ENCODE measurements around the gene EIF5AL1.

The EIF5AL1 gene

DNA sequence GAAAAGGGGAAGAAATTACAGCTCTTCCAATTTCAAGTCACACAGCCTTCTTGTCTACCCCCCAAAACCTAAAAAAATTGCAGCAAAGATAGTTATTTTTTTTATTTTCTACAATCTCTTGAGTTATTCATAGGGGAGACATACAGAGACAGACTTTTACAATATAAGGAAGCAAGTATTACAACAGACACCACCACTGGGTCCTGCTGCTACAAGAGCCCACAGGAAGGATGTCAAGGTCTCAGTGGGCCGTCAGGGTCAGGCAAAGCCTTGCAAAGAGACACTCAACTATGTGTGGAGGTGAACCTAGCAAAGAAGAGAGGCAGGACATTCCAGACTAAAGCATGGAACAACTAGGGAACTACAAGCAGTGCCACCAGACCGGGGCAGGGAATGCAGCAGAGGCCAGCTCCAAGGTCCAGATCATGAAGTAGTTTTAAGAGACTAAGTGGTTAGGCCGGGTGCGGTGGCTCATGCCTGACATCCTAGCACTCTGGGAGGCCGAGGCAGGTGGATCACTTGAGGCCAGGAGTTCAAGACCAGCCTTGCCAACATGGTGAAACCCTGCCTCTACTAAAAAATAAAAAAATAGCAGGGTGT is 38.7 kb upstream of the EIF5AL1 start:
- no peak overlapping the region for H3K27ac ChIP-seq (ENCODE audit: low read depth in 2 of 2, low read length in 2 of 2)
- no peaks in the 10 kb centered on the region for H3K36me3 ChIP-seq (ENCODE audit: control insufficient read depth in 2 of 2, insufficient read depth in 2 of 2, low read length in 2 of 2)

DNA sequence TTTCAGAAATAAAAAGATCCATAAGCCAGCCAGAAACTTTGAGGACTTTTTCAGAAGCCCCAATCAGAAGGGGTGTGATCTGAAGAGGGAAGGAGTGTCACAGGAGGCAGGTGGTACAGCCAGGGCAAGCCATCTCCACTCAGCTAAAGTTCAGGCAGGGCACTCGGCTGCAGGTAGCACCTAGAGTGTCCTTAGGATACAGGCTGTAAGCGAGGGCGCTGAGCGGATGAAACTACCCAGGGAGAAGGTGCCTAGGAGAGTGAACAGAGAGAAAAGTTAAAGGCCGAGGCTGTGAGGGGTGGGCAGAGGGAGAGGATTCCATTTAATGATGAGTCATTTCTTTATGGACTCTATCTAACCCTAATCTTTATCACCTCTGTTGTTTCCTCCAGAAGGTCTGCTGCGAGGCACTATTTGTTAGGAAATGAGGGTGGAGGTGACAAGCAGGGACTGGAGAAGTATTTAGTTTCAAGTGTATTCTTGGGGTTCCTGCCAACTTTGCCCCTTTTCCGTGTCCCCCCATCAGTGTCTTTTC is 37.1 kb upstream of the EIF5AL1 start:
- no peak overlapping the region for H3K9ac ChIP-seq (ENCODE audit: low read depth in 1 of 2, low read length in 2 of 2)
- no peaks in the 10 kb centered on the region for H3K27me3 ChIP-seq (ENCODE audit: control insufficient read depth in 2 of 2, insufficient read depth in 2 of 2, low read length in 2 of 2)
- H3K27ac ChIP-seq (ENCODE audit: low read depth in 2 of 2, low read length in 2 of 2), result no peak overlapping the region
- H3K4me1 ChIP-seq (ENCODE audit: control insufficient read depth in 2 of 2, insufficient read depth in 2 of 2, low read length in 2 of 2), result no peaks in the 10 kb centered on the region
- H3K9me3 ChIP-seq (ENCODE audit: control insufficient read depth in 2 of 2, low read length in 2 of 2), result no peaks in the 10 kb centered on the region
- no peaks in the 10 kb centered on the region for H3K36me3 ChIP-seq (ENCODE audit: control insufficient read depth in 2 of 2, insufficient read depth in 2 of 2, low read length in 2 of 2)
- no peak overlapping the region for H3K4me3 ChIP-seq (ENCODE audit: low read length in 2 of 2)

More for the DNA sequence above, 38.7 kb upstream of the EIF5AL1 start:
- H3K9ac ChIP-seq (ENCODE audit: low read depth in 1 of 2, low read length in 2 of 2), result no peak overlapping the region
- H3K9me3 ChIP-seq (ENCODE audit: control insufficient read depth in 2 of 2, low read length in 2 of 2), result no peaks in the 10 kb centered on the region
- H3K4me3 ChIP-seq (ENCODE audit: low read length in 2 of 2), result no peak overlapping the region
- H3K4me1 ChIP-seq (ENCODE audit: control insufficient read depth in 2 of 2, insufficient read depth in 2 of 2, low read length in 2 of 2), result no peaks in the 10 kb centered on the region
- H3K27me3 ChIP-seq (ENCODE audit: control insufficient read depth in 2 of 2, insufficient read depth in 2 of 2, low read length in 2 of 2), result no peaks in the 10 kb centered on the region

DNA sequence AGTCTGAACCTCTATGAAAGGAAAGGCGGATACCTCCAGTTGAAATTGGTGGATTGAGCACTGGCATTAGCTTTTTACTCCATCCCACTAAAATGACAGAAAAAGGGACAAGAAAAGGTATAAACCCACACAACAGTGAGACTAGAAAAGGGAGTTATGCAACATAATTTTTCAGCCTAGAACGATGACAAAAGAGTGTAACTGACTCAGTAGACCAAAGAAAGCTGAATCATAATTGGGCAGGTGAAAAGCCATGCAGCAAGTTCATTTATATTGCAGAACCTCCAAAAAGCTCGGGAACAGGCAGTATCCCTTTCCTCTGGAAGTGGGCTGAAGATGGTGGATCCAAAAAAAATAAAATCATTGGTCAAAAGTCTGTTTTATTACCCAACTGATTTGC is 36.5 kb upstream of the EIF5AL1 start:
- Histone ChIP-seq H3K9ac (ENCODE audit: low read depth in 1 of 2, low read length in 2 of 2) (no peak overlapping the region), H3K36me3 (ENCODE audit: control insufficient read depth in 2 of 2, insufficient read depth in 2 of 2, low read length in 2 of 2) (no peaks in the 10 kb centered on the region), H3K27me3 (ENCODE audit: control insufficient read depth in 2 of 2, insufficient read depth in 2 of 2, low read length in 2 of 2) (no peaks in the 10 kb centered on the region), H3K4me1 (ENCODE audit: control insufficient read depth in 2 of 2, insufficient read depth in 2 of 2, low read length in 2 of 2) (no peaks in the 10 kb centered on the region), H3K27ac (ENCODE audit: low read depth in 2 of 2, low read length in 2 of 2) (no peak overlapping the region), H3K9me3 (ENCODE audit: control insufficient read depth in 2 of 2, low read length in 2 of 2) (no peaks in the 10 kb centered on the region), H3K4me3 (ENCODE audit: low read length in 2 of 2) (no peak overlapping the region)

DNA sequence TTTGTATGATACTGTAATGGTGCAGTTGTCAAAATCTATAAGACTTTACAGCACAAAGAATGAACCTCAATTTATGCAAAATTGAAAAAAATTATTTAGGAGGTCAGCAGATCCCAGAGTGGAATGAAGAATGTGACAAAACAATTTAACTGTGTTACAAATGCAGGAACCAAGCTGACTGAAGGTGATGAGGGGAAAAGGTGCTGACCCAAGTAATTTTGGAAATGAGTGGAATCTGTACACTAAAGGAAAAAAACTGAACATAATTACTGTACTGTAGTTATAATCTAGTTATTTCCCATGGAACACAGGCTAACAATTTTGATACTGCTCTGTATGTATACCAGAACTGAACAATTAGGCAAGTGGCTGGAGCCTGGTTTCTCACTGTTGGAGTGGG is 35.7 kb upstream of the EIF5AL1 start:
- Histone ChIP-seq H3K9me3 (ENCODE audit: control insufficient read depth in 2 of 2, low read length in 2 of 2) (no peaks in the 10 kb centered on the region), H3K27ac (ENCODE audit: low read depth in 2 of 2, low read length in 2 of 2) (no peak overlapping the region), H3K4me1 (ENCODE audit: control insufficient read depth in 2 of 2, insufficient read depth in 2 of 2, low read length in 2 of 2) (no peaks in the 10 kb centered on the region), H3K27me3 (ENCODE audit: control insufficient read depth in 2 of 2, insufficient read depth in 2 of 2, low read length in 2 of 2) (peaks cover 0 to 3% of the 10 kb centered on the region in 2 donors), H3K36me3 (ENCODE audit: control insufficient read depth in 2 of 2, insufficient read depth in 2 of 2, low read length in 2 of 2) (no peaks in the 10 kb centered on the region), H3K4me3 (ENCODE audit: low read length in 2 of 2) (no peak overlapping the region), H3K9ac (ENCODE audit: low read depth in 1 of 2, low read length in 2 of 2) (no peak overlapping the region)

DNA sequence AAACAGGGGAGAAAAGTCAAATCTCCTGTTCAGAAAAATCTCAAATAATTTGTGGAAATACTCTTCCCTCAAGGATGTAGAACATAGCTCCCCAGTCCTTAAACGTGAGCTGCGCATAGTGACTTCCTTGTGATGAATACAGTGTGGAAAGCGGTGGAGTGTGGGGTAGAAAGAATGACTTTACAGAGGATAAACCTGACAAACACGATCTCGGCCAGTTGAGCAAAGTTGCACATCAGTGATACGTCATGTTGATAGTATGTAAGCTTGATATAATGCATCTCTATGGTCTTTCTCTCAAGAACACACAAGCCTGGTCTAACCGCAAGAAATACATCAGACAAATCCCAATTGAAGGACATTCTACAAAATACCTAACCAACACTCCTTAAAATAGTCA is 34.9 kb upstream of the EIF5AL1 start:
- H3K36me3 ChIP-seq (ENCODE audit: control insufficient read depth in 2 of 2, insufficient read depth in 2 of 2, low read length in 2 of 2), result no peaks in the 10 kb centered on the region
- no peaks in the 10 kb centered on the region for H3K9me3 ChIP-seq (ENCODE audit: control insufficient read depth in 2 of 2, low read length in 2 of 2)
- no peak overlapping the region for H3K27ac ChIP-seq (ENCODE audit: low read depth in 2 of 2, low read length in 2 of 2)
- peaks cover 0 to 3% of the 10 kb centered on the region in 2 donors for H3K27me3 ChIP-seq (ENCODE audit: control insufficient read depth in 2 of 2, insufficient read depth in 2 of 2, low read length in 2 of 2)
- no peak overlapping the region for H3K4me3 ChIP-seq (ENCODE audit: low read length in 2 of 2)
- H3K4me1 ChIP-seq (ENCODE audit: control insufficient read depth in 2 of 2, insufficient read depth in 2 of 2, low read length in 2 of 2), result no peaks in the 10 kb centered on the region
- H3K9ac ChIP-seq (ENCODE audit: low read depth in 1 of 2, low read length in 2 of 2), result no peak overlapping the region

DNA sequence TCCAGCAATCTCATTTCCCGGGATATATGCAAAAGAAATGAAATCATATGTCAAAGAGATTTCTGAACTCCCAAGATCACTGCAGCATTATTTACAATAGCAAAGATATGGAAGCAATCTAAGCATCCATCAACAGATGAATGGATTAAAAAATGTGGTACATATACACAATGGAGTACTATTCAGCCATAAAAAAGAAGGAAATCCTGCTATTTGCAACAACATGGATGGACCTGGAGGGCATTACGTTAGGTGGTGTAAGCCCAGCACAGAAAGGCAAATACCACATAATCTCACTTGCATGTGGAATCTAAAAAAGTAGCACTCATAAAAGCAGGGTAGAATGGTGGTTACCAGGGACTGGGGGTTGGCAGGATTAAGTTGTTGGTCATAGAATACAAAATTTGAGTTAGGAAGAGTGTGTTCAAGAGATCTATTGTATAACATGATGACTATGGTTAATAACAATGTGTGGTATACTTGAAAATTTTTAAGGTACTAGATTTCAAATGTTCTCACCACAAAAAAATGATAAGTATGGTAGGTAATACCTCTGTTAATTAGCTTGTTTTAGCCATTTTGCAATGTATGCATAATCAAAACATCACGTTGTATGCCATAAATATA is 32.9 kb upstream of the EIF5AL1 start:
- no peaks in the 10 kb centered on the region for H3K36me3 ChIP-seq (ENCODE audit: control insufficient read depth in 2 of 2, insufficient read depth in 2 of 2, low read length in 2 of 2)
- H3K4me1 ChIP-seq (ENCODE audit: control insufficient read depth in 2 of 2, insufficient read depth in 2 of 2, low read length in 2 of 2), result no peaks in the 10 kb centered on the region
- no peak overlapping the region for H3K4me3 ChIP-seq (ENCODE audit: low read length in 2 of 2)
- no peaks in the 10 kb centered on the region for H3K9me3 ChIP-seq (ENCODE audit: control insufficient read depth in 2 of 2, low read length in 2 of 2)
- peaks cover 0 to 3% of the 10 kb centered on the region in 2 donors for H3K27me3 ChIP-seq (ENCODE audit: control insufficient read depth in 2 of 2, insufficient read depth in 2 of 2, low read length in 2 of 2)
- no peak overlapping the region for H3K9ac ChIP-seq (ENCODE audit: low read depth in 1 of 2, low read length in 2 of 2)
- H3K27ac ChIP-seq (ENCODE audit: low read depth in 2 of 2, low read length in 2 of 2), result no peak overlapping the region

DNA sequence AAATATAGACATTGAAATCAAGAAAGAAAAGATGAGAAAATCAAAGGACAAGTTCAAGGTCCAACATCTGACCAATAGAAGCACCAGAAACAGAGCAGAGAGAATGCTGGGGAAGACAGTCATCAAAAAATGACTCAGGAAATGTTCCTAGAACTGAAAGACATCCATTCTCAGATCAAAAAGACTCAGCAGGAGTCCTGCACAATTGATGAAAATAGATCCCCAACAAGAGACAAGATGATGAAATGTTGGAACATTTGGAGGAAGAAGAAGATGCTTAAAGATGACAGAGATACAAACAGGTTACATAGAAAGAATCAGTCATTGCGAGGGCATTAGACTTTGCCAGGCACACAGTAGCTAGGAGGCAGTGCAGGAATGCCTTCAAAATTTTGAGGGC is 30.0 kb upstream of the EIF5AL1 start:
- Histone ChIP-seq H3K9me3 (ENCODE audit: control insufficient read depth in 2 of 2, low read length in 2 of 2) (no peaks in the 10 kb centered on the region), H3K4me1 (ENCODE audit: control insufficient read depth in 2 of 2, insufficient read depth in 2 of 2, low read length in 2 of 2) (no peaks in the 10 kb centered on the region), H3K9ac (ENCODE audit: low read depth in 1 of 2, low read length in 2 of 2) (no peak overlapping the region), H3K4me3 (ENCODE audit: low read length in 2 of 2) (no peak overlapping the region), H3K27me3 (ENCODE audit: control insufficient read depth in 2 of 2, insufficient read depth in 2 of 2, low read length in 2 of 2) (peaks cover 0 to 3% of the 10 kb centered on the region in 2 donors), H3K36me3 (ENCODE audit: control insufficient read depth in 2 of 2, insufficient read depth in 2 of 2, low read length in 2 of 2) (no peaks in the 10 kb centered on the region), H3K27ac (ENCODE audit: low read depth in 2 of 2, low read length in 2 of 2) (no peak overlapping the region)

DNA sequence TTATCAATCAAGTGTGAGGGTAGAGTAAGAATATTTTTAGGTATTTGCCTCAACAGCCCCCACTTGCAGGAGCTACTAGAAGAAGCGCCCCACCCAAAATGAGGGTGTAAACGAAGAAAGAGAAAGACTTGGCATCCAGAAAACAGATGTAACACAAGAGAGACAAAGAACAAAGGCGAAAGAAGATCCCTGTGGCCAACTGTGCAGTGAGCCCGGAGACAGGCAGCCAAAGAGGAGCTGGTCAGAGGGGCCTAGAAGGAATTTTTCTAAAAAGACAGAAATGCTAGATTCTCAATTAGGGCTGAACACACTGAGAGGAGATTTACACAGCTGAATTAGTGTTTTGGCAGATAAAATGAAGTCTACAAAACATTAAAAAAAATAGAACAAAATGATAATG is 29.6 kb upstream of the EIF5AL1 start:
- H3K9ac ChIP-seq (ENCODE audit: low read depth in 1 of 2, low read length in 2 of 2), result no peak overlapping the region
- H3K27me3 ChIP-seq (ENCODE audit: control insufficient read depth in 2 of 2, insufficient read depth in 2 of 2, low read length in 2 of 2), result peaks cover 0 to 3% of the 10 kb centered on the region in 2 donors
- H3K9me3 ChIP-seq (ENCODE audit: control insufficient read depth in 2 of 2, low read length in 2 of 2), result no peaks in the 10 kb centered on the region
- H3K27ac ChIP-seq (ENCODE audit: low read depth in 2 of 2, low read length in 2 of 2), result no peak overlapping the region
- no peaks in the 10 kb centered on the region for H3K4me1 ChIP-seq (ENCODE audit: control insufficient read depth in 2 of 2, insufficient read depth in 2 of 2, low read length in 2 of 2)
- no peaks in the 10 kb centered on the region for H3K36me3 ChIP-seq (ENCODE audit: control insufficient read depth in 2 of 2, insufficient read depth in 2 of 2, low read length in 2 of 2)
- no peak overlapping the region for H3K4me3 ChIP-seq (ENCODE audit: low read length in 2 of 2)

DNA sequence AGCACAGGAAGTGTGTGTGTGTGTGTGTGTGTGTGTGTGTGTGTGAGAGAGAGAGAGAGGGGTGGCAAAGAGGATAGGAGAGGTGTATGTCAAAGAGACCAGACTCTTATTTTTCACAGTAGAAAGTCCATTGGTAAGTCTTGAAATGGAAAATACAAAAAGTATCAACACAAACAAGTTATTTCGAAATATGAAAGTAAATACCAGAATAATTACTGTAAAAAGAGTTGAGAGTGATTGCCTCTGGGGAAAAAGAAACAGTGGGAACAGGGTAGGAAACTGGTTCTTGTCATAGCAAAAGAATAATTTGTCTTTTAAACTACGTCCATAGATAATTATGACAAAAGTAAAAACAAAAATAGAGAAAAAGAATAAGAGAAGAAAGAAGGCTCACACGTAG is 29.0 kb upstream of the EIF5AL1 start:
- H3K36me3 ChIP-seq (ENCODE audit: control insufficient read depth in 2 of 2, insufficient read depth in 2 of 2, low read length in 2 of 2), result no peaks in the 10 kb centered on the region
- no peak overlapping the region for H3K27ac ChIP-seq (ENCODE audit: low read depth in 2 of 2, low read length in 2 of 2)
- H3K4me3 ChIP-seq (ENCODE audit: low read length in 2 of 2), result no peak overlapping the region
- H3K9me3 ChIP-seq (ENCODE audit: control insufficient read depth in 2 of 2, low read length in 2 of 2), result no peaks in the 10 kb centered on the region
- peaks cover 0 to 3% of the 10 kb centered on the region in 2 donors for H3K27me3 ChIP-seq (ENCODE audit: control insufficient read depth in 2 of 2, insufficient read depth in 2 of 2, low read length in 2 of 2)
- H3K4me1 ChIP-seq (ENCODE audit: control insufficient read depth in 2 of 2, insufficient read depth in 2 of 2, low read length in 2 of 2), result no peaks in the 10 kb centered on the region
- no peak overlapping the region for H3K9ac ChIP-seq (ENCODE audit: low read depth in 1 of 2, low read length in 2 of 2)

DNA sequence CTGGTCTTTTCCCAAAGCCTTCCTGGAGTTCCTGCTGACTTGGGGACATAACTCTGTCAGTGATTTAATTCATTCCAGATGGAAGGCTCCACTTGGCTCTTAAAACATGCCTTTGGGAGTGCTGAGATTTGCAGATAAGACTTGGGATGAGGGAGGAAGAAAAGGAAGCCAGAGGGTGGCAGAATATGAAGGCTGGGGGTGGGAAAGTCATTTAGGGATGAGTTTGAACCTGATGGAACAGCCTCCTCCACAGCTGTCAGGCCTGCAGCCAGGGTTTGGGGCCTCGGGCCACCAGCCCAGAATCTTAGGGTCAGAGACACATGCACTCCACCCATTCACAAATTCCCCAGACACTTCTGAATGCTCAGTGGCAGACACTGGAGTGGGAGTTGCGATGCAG is 28.4 kb upstream of the EIF5AL1 start:
- peaks cover 0 to 3% of the 10 kb centered on the region in 2 donors for H3K27me3 ChIP-seq (ENCODE audit: control insufficient read depth in 2 of 2, insufficient read depth in 2 of 2, low read length in 2 of 2)
- H3K27ac ChIP-seq (ENCODE audit: low read depth in 2 of 2, low read length in 2 of 2), result no peak overlapping the region
- no peak overlapping the region for H3K4me3 ChIP-seq (ENCODE audit: low read length in 2 of 2)

More for the DNA sequence above, 28.4 kb upstream of the EIF5AL1 start:
- Histone ChIP-seq H3K36me3 (ENCODE audit: control insufficient read depth in 2 of 2, insufficient read depth in 2 of 2, low read length in 2 of 2) (no peaks in the 10 kb centered on the region), H3K9me3 (ENCODE audit: control insufficient read depth in 2 of 2, low read length in 2 of 2) (no peaks in the 10 kb centered on the region), H3K9ac (ENCODE audit: low read depth in 1 of 2, low read length in 2 of 2) (no peak overlapping the region), H3K4me1 (ENCODE audit: control insufficient read depth in 2 of 2, insufficient read depth in 2 of 2, low read length in 2 of 2) (no peaks in the 10 kb centered on the region)

Data from mucosa of rectum (tissue), 2 donors.